Ovary (tissue), 9 donors: ENCODE measurements around the gene MDM1. TPM values are rescaled to one million over a fixed set of nuclear protein-coding genes. Genes with fewer than 3 reads are reported as not detected.

ENCODE experiments used
- DNase-seq, 5 donors: peaks; one replicate each; pipeline ENCODE4 v3.0.0-alpha.2; 2019 to 2020
- H3K27ac ChIP-seq, 2 donors: fragments of 200-600 bp; one replicate each; pipeline versions ENCODE4 v1.5.1 to v1.8.0; 2019 to 2022
- H3K27me3 ChIP-seq: fragments of 200-600 bp; one replicate; pipeline ENCODE4 v1.8.0; 2022
- H3K36me3 ChIP-seq: fragments of 200-600 bp; sonication (generic); one replicate; pipeline ENCODE4 v1.5.1; 2019
- H3K4me1 ChIP-seq: one replicate; pipeline ENCODE4 v1.8.1; 2013; ENCODE audit warnings: mild to moderate bottlenecking, moderate library complexity; ENCODE audit not compliant: insufficient read depth
- H3K4me3 ChIP-seq: fragments of 200-600 bp; sonication (generic); one replicate; pipeline ENCODE4 v1.5.1; 2017
- H3K9me3 ChIP-seq, 2 donors: fragments of 200-600 bp in 1 of 2; sonication (generic) in 1 of 2; one replicate each; pipeline versions ENCODE4 v1.5.1 to v1.8.1; 2013 to 2019; ENCODE audit warnings: mild to moderate bottlenecking in 1 of 2, moderate library complexity in 1 of 2
- CTCF ChIP-seq, 3 donors: fragments of 450-650 bp in 2 of 3; fragments of 200-600 bp in 1 of 3; IDR thresholded peaks; one replicate each; pipeline versions ENCODE4 v1.5.1 to v1.8.0; 2016 to 2022; ENCODE audit warnings: antibody characterized with exemption in 3 of 3, mild to moderate bottlenecking in 1 of 3
- EP300 ChIP-seq: sonication (generic); formaldehyde crosslinking; IDR thresholded peaks from one replicate; pipeline ENCODE4 v1.6.1; 2017; ENCODE audit warnings: antibody characterized with exemption
- POLR2A ChIP-seq: fragments of 450-650 bp; IDR thresholded peaks from one replicate; pipeline ENCODE4 v1.6.1; 2017; ENCODE audit warnings: antibody characterized with exemption, mild to moderate bottlenecking, moderate library complexity
- WGBS, 3 donors: extraction: QIAGEN DNeasy Blood & Tissue Kit in 1 of 3; methylation state at CpG; one replicate each; pipeline versions ENCODE4 v1.1.5 to v1.1.7; 2013 to 2017; 5-methylcytosine and 5-hydroxymethylcytosine counted together
- intact Hi-C, 4 donors: fragments of 100-400 bp; cut with DNase I; formaldehyde crosslinking; loops; one replicate each; pipeline versions ENCODE4 v1.11.0 to v1.15.1; 2022 to 2023
- polyA plus RNA-seq, 2 donors: library from polyadenylated mRNA; stranded (reverse); fragments of 200-250 nt in 1 of 2; fragments of 350-450 nt in 1 of 2; fragmentation: Illumina TruSeq in 1 of 2; extraction: RNeasy Lipid Tissue Mini Kit (QIAGEN cat#74804) in 1 of 2; gene quantifications; one replicate each; pipeline ENCODE4 v1.2.3, GENCODE V29; 2013 to 2014
- total RNA-seq, 7 donors: library from RNA; depleted of rRNA in 2 of 7; stranded (reverse); fragments of >200 nt in 2 of 7; fragmentation: NEBNext Ultra II Directional in 3 of 7; extraction: Animal tissue kit (Norgen Biotek cat#: 25700) in 3 of 7; gene quantifications; one replicate each; pipeline versions ENCODE4 v1.1.0 to v1.2.4, GENCODE V29; 2016 to 2023
- donor health status: DM: no; HTN: no; CAD: no; lungs with moderate emphysema.
- donor health status: DM: no; HTN: no; CAD: no.
- donor health status: Bipolar disorder and iron deficiency.
- donor health status: DM: yes; HTN: yes; CAD: no.
- donor health status: DM: no; HTN: no; CAD: no.
- donor health status: DM: yes; HTN: yes; CAD: no.

Gene MDM1
- total and polyA plus RNA-seq, 9 donors = 9.1 to 20.4 (median 13.4) TPM

DNA sequence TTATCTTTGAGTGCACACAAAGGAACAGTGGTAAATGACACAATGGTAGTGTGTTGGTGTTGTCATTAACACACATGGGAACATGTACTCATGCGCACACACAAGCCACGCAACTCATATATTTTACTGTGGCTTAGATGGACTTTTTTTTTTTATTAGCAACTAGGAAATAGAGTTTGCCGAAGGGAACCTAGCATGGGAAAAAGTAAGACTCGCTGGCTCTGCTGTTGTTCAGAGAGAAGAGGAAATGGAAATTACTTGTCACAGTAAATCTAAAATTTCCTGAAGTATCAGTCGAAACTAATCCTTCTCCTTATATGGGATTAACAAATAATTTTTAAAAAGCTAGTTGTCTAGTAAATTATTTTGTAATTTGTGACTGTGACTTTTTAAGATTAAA, 45.1 kb downstream of the MDM1 start:
- Histone ChIP-seq H3K4me3 (no peak overlapping the region), H3K36me3 (no peaks in the 10 kb centered on the region), H3K27ac (no peak overlapping the region), H3K9me3 (no peaks in the 10 kb centered on the region), H3K4me1 (no peaks in the 10 kb centered on the region), H3K27me3 (no peaks in the 10 kb centered on the region)
- no peak for DNase-seq
- intact Hi-C loops = no loop called here
- TF ChIP-seq CTCF (IDR thresholded peaks at IDR 0.05) = no peak
- no peak for TF ChIP-seq EP300
- TF ChIP-seq POLR2A = no peak
- 73 to 80% (median 78%) methylated on average over 5 of the region's 5 CpGs for WGBS, 3 donors

DNA sequence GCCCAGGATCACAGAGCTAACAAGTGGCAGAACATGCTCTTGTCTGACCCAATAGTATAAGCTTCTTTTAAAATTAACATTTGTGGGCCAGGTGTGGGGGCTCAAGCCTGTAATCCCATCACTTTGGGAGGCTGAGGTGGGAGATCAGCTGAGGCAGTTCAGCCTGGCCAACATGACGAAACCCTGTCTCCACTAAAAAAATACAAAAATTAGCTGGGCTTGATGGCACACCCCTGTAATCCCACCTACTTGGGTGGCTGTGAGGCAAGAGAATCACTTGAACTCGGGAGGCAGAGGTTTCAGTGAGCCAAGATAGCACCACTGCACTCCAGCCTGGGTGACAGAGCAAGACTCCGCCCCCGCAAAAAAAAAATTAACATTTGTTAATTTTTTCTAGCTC, 45.8 kb downstream of the MDM1 start:
- no peak overlapping the region for H3K27ac ChIP-seq
- intact Hi-C loops = no loop called here
- no peaks in the 10 kb centered on the region for H3K27me3 ChIP-seq
- H3K36me3 ChIP-seq = no peaks in the 10 kb centered on the region
- WGBS, 3 donors = 80 to 83% (median 82%) methylated on average over 4 of the region's 4 CpGs
- no peaks in the 10 kb centered on the region for H3K4me1 ChIP-seq
- H3K9me3 ChIP-seq = no peaks in the 10 kb centered on the region
- H3K4me3 ChIP-seq = no peak overlapping the region
- DNase-seq = no peak
- TF ChIP-seq EP300 (no peak), CTCF (IDR thresholded peaks at IDR 0.05) (no peak), POLR2A (no peak)

DNA sequence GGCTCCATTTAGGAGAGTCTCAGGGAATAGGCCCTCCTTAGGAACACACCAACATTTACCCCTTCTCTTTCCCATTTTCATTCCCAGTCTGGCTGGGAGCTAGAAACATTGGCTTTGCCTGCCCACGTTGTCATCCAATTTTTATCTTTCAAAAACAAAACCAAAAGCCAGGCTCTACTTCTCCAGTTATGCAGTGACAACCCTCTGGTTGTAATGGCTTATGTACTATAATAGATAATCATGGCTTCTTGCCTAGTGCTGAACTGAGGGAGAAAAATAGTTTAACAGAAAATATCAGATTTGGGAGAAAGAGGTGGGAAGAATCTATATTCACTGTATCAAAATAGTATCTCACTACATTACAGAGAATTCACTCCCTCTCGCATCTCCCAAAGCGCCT, 46.6 kb downstream of the MDM1 start:
- intact Hi-C loops = no loop called here
- 67 to 73% (median 69%) methylated on average over 3 of the region's 3 CpGs for WGBS, 3 donors

DNA sequence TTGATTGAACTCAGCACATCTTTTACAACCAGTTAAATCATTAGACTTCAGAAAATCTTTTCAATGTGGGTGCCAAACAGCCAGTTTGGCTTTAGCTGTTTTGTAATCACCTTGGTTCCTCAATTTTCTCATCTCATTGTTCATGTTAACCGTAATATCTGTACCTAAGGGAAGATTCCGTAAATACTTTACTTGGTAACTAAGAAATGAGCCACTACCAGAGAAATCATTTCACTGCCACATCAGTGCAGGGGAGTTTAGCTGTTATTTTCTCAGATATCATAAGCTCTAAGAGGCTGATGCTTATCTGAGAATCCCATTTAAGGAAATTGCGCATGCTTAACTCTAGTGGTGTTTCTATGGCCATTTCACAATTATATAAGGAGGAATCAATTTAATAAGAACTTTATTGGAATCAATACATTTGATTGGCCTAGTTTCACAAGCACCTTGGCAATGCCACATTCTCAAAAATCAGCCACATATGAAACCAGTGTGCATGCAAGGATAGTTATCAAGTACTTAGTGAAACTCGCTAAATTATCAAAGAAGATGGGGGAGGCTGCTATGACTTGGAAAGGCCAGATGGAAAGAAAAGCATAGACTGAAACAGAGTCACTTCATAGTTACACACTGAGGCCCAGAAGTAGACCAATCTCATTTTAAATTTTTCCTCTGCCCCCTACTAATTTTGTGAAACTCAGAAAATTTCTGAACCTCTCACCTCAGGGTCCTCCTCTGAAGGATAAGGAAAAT, 50.7 kb downstream of the MDM1 start:
- intact Hi-C loops = no loop called here
- no peak for TF ChIP-seq EP300
- TF ChIP-seq POLR2A = no peak
- TF ChIP-seq CTCF (IDR thresholded peaks at IDR 0.05) = no peak
- H3K27ac ChIP-seq = no peak overlapping the region
- H3K9me3 ChIP-seq = no peaks in the 10 kb centered on the region
- no peaks in the 10 kb centered on the region for H3K27me3 ChIP-seq
- no peak for DNase-seq
- H3K4me1 ChIP-seq = no peaks in the 10 kb centered on the region
- whole genome bisulfite sequencing, 3 donors = 86 to 91% (median 89%) methylated on average over 4 of the region's 4 CpGs
- H3K4me3 ChIP-seq = no peak overlapping the region
- H3K36me3 ChIP-seq = no peaks in the 10 kb centered on the region

More for the DNA sequence above, 46.6 kb downstream of the MDM1 start:
- Histone ChIP-seq H3K27me3 (no peaks in the 10 kb centered on the region), H3K36me3 (no peaks in the 10 kb centered on the region), H3K4me3 (no peak overlapping the region), H3K27ac (no peak overlapping the region), H3K4me1 (no peaks in the 10 kb centered on the region), H3K9me3 (no peaks in the 10 kb centered on the region)
- no peak for DNase-seq
- no peak for TF ChIP-seq EP300

DNA sequence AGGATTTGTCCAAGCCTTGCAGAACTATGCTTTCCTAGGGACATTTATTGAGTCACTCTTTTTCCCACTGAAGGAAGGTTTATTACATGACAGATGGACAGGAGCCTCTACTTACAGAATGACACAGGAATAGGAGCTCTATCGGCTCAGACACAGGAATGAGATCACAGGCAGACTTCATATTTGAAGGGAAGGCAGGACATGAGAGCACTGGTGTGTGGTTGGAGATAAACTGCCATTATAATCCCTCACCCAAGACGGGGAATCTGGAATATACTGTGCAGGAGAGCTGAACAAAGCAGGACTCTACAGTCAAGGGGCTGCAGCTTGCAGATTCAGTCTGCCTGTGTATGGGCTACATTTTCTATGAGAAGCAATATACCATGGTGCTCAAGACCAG, 51.9 kb downstream of the MDM1 start:
- 89 to 94% (median 92%) methylated on average over 2 of the region's 2 CpGs for WGBS, 3 donors
- no peak for DNase-seq
- H3K27me3 ChIP-seq = no peaks in the 10 kb centered on the region
- no peak overlapping the region for H3K4me3 ChIP-seq
- H3K36me3 ChIP-seq = no peaks in the 10 kb centered on the region
- H3K9me3 ChIP-seq = no peaks in the 10 kb centered on the region
- TF ChIP-seq POLR2A (no peak), CTCF (IDR thresholded peaks at IDR 0.05) (no peak), EP300 (no peak)
- no peaks in the 10 kb centered on the region for H3K4me1 ChIP-seq
- intact Hi-C loops = no loop called here
- no peak overlapping the region for H3K27ac ChIP-seq
